ENCODE data around the gene TPCN1.

GRCh38 chr12:113208041-113208934 lies 13.0 kb upstream of the TPCN1 start:
- no peak for TF ChIP-seq CTCF (IDR thresholded peaks at IDR 0.05)
- peak in 1 of 4 donors; percentile 11 for TF ChIP-seq POLR2A (IDR thresholded peaks at IDR 0.05)
